Mucosa of rectum (tissue), 2 donors: ENCODE measurements around the gene JAZF1.

Experiments used
- H3K27ac ChIP-seq, 2 donors: one replicate each; pipeline ENCODE4 v1.7.0; 2013; ENCODE audit warnings: inconsistent platforms in 2 of 2, low read depth in 2 of 2, low read length in 2 of 2
- H3K27me3 ChIP-seq, 2 donors: one replicate each; pipeline ENCODE4 v1.7.0; 2013; ENCODE audit warnings: low read length in 2 of 2; ENCODE audit not compliant: control insufficient read depth in 2 of 2, insufficient read depth in 2 of 2
- H3K36me3 ChIP-seq, 2 donors: one replicate each; pipeline ENCODE4 v1.7.0; 2013; ENCODE audit warnings: low read length in 2 of 2; ENCODE audit not compliant: control insufficient read depth in 2 of 2, insufficient read depth in 2 of 2
- H3K4me1 ChIP-seq, 2 donors: one replicate each; pipeline ENCODE4 v1.7.0; 2013; ENCODE audit warnings: low read length in 2 of 2, mild to moderate bottlenecking in 1 of 2; ENCODE audit not compliant: control insufficient read depth in 2 of 2, insufficient read depth in 2 of 2
- H3K4me3 ChIP-seq, 2 donors: one replicate each; pipeline ENCODE4 v1.7.0; 2013; ENCODE audit warnings: low read length in 2 of 2
- H3K9ac ChIP-seq, 2 donors: one replicate each; pipeline ENCODE4 v1.7.0; 2013; ENCODE audit warnings: low read length in 2 of 2, low read depth in 1 of 2, mild to moderate bottlenecking in 1 of 2
- H3K9me3 ChIP-seq, 2 donors: one replicate each; pipeline ENCODE4 v1.7.0; 2013; ENCODE audit warnings: low read length in 2 of 2; ENCODE audit not compliant: control insufficient read depth in 2 of 2
- donor health status: healthy.
- donor health status: Normal muscosa, but diverticular disease.

Gene JAZF1

DNA sequence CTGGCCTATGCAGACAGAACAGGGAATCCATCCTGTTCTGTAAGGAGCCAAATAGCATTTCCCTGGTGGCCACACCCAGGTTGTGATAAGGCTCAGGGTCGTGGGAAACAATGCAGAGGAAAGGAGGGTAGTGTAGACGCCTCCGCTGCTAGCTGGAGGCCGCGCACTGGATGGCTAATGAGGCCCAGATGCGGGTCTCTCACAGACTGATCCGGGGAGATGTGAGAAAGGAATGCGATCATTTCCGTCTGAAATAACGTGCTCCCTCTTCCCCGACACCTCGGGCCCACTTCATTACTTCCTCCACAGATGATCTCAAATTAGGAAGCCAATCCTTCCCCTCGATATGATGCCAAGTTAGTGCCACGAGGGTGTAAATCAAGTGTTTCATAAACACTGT is 237.4 kb downstream of the JAZF1 start:
- no peak overlapping the region for H3K27ac ChIP-seq
- no peak overlapping the region for H3K4me3 ChIP-seq
- no peak overlapping the region for H3K9ac ChIP-seq
- no peaks in the 10 kb centered on the region for H3K9me3 ChIP-seq
- H3K36me3 ChIP-seq: no peaks in the 10 kb centered on the region
- H3K27me3 ChIP-seq: no peaks in the 10 kb centered on the region
- H3K4me1 ChIP-seq: no peaks in the 10 kb centered on the region

DNA sequence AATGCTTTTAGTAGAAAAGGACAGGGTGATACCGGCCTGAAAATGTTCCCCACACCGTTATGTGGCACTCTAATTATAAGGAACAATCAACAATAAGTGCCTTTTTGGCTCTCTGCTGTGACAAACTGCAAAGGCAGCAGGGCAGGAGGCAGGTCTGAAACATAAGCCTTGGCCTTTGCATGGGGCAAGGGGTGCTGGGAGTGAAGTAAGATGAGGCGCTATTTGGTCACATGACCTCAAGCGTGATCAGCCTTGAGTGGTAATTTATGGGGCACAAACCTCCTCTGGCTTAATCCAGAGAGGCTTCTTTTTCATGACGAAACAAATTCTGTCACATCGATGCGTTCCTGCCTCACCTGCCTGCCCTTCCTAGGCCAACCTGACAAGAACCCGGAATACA is 237.9 kb downstream of the JAZF1 start:
- Histone ChIP-seq H3K4me1 (no peaks in the 10 kb centered on the region), H3K9ac (no peak overlapping the region), H3K9me3 (no peaks in the 10 kb centered on the region), H3K27ac (no peak overlapping the region), H3K27me3 (no peaks in the 10 kb centered on the region), H3K4me3 (no peak overlapping the region), H3K36me3 (no peaks in the 10 kb centered on the region)

DNA sequence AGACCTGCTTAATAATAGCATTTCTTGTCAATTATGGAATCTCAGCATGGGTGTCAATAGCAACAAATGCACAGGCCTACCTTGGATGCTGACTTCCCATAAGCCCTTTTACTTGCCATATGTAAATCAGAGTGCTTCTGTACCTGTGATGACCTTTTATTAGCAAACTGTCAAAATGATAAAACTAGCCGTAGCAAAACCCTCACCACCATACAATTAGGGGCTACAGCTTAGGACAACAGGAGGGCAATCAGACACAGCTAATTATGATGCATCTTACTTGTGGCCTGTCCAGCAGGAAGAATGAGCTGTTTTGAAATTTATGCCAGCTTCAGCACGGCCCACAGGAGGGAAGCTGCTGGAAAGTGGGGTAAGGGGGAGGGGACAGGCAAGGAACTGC is 239.1 kb downstream of the JAZF1 start:
- Histone ChIP-seq H3K4me3 (no peak overlapping the region), H3K9me3 (no peaks in the 10 kb centered on the region), H3K9ac (no peak overlapping the region), H3K4me1 (no peaks in the 10 kb centered on the region), H3K27me3 (no peaks in the 10 kb centered on the region), H3K36me3 (no peaks in the 10 kb centered on the region), H3K27ac (no peak overlapping the region)

DNA sequence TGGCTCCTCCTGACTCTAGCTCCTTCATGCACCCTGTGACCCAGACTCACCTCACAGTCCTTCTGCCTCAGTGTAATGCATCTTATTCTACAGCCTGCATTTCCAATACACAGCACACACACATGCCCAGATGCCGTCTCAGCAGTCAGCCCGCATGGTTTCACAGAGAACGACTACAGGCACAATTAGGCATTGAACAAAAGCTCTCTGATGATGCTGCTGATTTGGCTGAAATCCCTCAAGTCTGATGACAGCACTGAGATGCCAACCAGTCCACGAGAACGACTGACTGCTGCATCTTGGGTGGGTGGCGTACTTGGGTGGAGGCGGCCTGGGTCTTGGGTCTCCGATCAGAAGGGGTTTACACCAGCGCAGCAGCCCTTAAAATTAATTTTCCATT is 240.3 kb downstream of the JAZF1 start:
- Histone ChIP-seq H3K4me1 (no peaks in the 10 kb centered on the region), H3K27ac (no peak overlapping the region), H3K36me3 (no peaks in the 10 kb centered on the region), H3K4me3 (no peak overlapping the region), H3K9ac (no peak overlapping the region), H3K9me3 (no peaks in the 10 kb centered on the region), H3K27me3 (no peaks in the 10 kb centered on the region)

DNA sequence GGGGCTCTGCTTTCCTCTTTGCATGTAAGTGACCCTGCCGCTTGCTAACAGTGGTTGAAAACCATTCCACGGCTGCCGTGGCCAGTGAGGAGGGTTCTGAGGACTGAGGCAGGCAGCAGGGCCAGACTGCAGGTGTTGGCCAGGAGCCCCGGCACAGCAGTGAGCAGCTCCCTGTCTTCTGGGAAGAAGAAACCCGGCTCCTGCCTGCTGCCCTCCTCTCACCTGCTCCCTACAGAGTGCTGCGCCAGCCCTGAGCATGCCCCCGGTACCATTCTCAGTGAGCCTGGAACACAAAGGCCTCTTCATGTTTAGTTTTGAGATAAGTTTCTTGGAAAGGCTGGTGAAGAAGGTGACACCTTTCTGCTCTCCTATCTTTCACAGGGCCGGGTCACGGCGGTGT is 240.7 kb downstream of the JAZF1 start:
- H3K27ac ChIP-seq: no peak overlapping the region
- no peaks in the 10 kb centered on the region for H3K36me3 ChIP-seq
- no peaks in the 10 kb centered on the region for H3K4me1 ChIP-seq
- no peak overlapping the region for H3K9ac ChIP-seq
- no peak overlapping the region for H3K4me3 ChIP-seq
- H3K9me3 ChIP-seq: no peaks in the 10 kb centered on the region
- H3K27me3 ChIP-seq: no peaks in the 10 kb centered on the region

DNA sequence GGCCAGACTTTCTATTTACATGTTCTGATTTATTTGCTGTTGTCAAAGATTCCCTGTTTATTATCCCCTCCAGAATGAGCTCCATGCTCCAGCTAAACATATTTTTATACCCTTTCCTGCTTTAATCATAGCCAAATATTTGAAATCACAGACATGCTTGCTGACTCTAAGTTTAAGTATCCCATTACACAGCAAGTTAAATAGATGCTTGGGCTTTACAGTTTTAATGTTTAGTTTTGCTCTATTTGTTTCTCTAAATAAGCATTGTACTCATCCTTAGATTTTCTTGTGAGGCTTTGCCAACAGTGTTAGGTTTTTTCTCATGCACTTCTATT is 243.9 kb downstream of the JAZF1 start:
- Histone ChIP-seq H3K9me3 (no peaks in the 10 kb centered on the region), H3K27me3 (no peaks in the 10 kb centered on the region), H3K9ac (no peak overlapping the region), H3K27ac (no peak overlapping the region), H3K36me3 (no peaks in the 10 kb centered on the region), H3K4me3 (no peak overlapping the region), H3K4me1 (no peaks in the 10 kb centered on the region)

DNA sequence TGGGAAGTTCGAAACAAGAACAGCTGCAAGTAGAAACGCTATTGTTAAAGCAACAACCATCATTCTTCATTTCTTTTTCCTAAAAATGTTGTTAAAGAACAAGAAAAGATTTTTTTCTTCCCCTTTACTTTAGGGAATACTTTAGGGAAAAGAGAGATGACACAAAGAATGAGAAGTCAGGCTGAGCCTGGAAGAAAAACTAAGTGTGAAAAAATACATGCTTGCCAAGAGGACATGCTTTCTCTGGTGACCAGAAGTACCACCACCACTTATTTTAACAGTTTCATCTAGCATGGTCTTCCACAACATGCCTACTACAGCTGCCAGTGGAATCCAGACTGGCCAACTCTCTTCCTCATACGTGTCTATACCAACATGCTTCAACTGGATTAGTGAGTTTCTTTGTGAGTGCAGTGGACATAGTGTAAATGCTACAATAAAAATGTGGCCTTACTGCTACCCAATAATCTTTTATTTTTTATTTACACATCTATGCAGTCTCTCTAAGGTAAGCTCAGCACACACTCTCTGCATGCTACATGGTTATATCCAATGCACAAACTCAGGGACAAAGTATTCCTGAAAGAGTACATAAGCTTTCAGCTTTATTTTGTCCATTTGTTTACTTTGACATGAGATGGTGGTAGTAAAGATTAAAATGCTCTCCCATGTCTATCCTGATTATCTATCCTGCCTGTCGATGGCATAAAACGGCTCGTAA is 244.4 kb downstream of the JAZF1 start:
- Histone ChIP-seq H3K36me3 (no peaks in the 10 kb centered on the region), H3K4me3 (no peak overlapping the region), H3K4me1 (no peaks in the 10 kb centered on the region), H3K9ac (no peak overlapping the region), H3K27me3 (no peaks in the 10 kb centered on the region), H3K27ac (no peak overlapping the region), H3K9me3 (no peaks in the 10 kb centered on the region)

DNA sequence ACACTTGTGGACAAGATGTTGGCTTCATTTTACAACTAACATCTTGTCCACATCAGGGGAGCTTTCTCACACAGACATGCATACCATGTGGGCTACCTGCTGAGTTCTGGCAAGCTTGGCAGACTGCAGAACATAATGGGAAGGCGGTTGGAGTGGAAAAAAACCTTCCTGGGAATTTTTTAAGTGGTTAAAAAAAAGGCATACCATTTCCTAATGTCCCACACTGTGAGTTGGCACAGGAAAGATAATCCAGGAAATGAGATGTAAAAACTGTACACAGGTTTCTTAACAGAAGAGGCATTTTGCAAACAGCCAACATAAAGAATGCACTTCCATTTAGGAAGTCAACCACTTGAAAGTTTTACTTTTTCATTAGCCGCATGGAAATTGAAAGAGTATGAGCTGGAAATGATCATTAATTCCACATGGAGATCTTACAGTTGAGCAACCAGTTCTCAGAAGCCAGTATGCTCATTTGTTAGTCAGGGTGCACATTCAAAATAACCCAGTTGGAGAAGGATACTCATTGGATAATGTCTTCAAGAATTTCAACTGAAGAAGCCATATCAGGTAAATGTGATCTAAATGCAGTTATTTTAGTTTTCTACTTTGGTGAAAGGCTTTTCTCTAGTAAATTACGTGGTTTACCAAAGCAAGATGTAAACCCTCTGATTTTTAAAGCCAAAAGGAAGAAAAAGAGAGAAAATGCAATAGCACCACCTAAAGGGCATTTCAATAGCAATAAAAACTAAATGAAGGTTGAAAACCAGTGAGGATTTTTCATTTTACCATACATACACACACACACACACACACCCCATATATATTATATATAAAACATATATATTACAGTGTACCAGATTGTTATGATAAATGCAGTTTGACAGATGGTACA is 246.7 kb downstream of the JAZF1 start:
- Histone ChIP-seq H3K9ac (no peak overlapping the region), H3K9me3 (no peaks in the 10 kb centered on the region), H3K4me1 (no peaks in the 10 kb centered on the region), H3K27ac (no peak overlapping the region), H3K4me3 (no peak overlapping the region), H3K36me3 (no peaks in the 10 kb centered on the region), H3K27me3 (no peaks in the 10 kb centered on the region)

DNA sequence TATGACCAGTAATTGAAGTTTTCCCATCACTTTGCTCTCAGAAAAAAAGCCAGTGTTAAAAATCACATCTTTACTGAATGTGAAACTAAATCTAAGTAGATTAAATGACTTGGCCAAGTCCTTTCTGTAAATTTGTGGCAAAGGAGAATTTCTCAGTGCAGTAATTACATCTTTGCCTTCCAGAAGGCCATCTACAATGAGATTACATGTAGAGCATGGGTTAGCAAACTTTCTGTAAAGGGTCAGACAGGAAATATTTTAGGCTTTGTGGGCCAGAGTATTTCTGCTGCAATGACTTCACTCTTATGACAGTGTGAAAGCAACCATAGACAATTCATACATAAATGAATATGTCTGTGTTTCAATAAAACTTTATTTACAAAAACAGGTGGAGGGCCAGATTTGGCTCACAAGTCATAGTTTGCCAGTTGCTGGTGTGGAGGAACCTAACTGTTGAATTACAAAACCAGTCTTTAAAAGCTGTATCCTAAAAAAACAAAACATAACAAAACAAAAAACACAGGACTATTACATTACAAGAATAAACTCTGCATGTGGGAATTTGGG is 249.6 kb downstream of the JAZF1 start:
- no peaks in the 10 kb centered on the region for H3K4me1 ChIP-seq
- no peaks in the 10 kb centered on the region for H3K27me3 ChIP-seq
- H3K27ac ChIP-seq: no peak overlapping the region
- no peak overlapping the region for H3K9ac ChIP-seq
- H3K9me3 ChIP-seq: no peaks in the 10 kb centered on the region
- H3K4me3 ChIP-seq: no peak overlapping the region
- H3K36me3 ChIP-seq: no peaks in the 10 kb centered on the region

DNA sequence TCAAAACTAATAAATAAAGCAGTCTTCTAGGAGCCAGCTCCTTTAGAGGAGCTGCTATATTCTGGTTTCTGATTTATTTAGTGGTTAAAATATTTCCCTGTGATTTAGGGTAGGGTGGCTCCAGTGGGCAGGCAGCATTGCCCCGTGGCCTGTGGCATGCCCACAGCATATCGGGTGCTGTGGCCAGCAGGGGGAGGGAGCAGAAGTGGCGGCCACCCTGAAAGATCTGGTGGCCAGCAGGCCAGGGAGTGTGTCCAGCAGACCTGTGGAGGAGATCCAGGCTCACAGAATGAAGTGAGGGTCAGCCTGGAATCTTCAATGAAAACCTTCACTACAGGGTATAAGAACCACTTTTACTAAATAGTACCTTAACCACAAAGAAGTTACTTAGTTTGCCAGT is 251.5 kb downstream of the JAZF1 start:
- Histone ChIP-seq H3K9me3 (no peaks in the 10 kb centered on the region), H3K27ac (no peak overlapping the region), H3K27me3 (no peaks in the 10 kb centered on the region), H3K36me3 (no peaks in the 10 kb centered on the region), H3K4me3 (no peak overlapping the region), H3K4me1 (no peaks in the 10 kb centered on the region), H3K9ac (no peak overlapping the region)
